Liver (tissue), 9 donors: ENCODE data around the gene TMX3. TPM values are rescaled to one million over a fixed set of nuclear protein-coding genes. Genes with fewer than 3 reads are reported as not detected.

Experiments used
- DNase-seq: peaks from one replicate; pipeline ENCODE4 v3.0.0-alpha.2; 2017; ENCODE audit warnings: low spot score
- H3K27ac ChIP-seq, 2 donors: one replicate each; pipeline ENCODE4 v1.7.0; 2013; ENCODE audit warnings: inconsistent platforms in 2 of 2, low read length in 2 of 2, control low read depth in 1 of 2, low read depth in 1 of 2, mild to moderate bottlenecking in 1 of 2
- H3K27me3 ChIP-seq, 4 donors: one replicate each; pipeline versions ENCODE4 v1.6.1 to v1.7.0; 2013; ENCODE audit warnings: low read length in 3 of 4, inconsistent platforms in 1 of 4, mild to moderate bottlenecking in 1 of 4, moderate library complexity in 1 of 4; ENCODE audit not compliant: control insufficient read depth in 4 of 4, insufficient read depth in 4 of 4
- H3K36me3 ChIP-seq, 4 donors: one replicate each; pipeline versions ENCODE4 v1.6.1 to v1.7.0; 2013; ENCODE audit warnings: low read length in 3 of 4, mild to moderate bottlenecking in 3 of 4, low read depth in 1 of 4, moderate library complexity in 1 of 4; ENCODE audit not compliant: control insufficient read depth in 4 of 4, insufficient read depth in 3 of 4
- H3K4me1 ChIP-seq, 4 donors: one replicate each; pipeline versions ENCODE4 v1.6.1 to v1.7.0; 2013; ENCODE audit warnings: low read length in 3 of 4, mild to moderate bottlenecking in 3 of 4, moderate library complexity in 1 of 4; ENCODE audit not compliant: control insufficient read depth in 4 of 4, insufficient read depth in 4 of 4
- H3K4me3 ChIP-seq, 3 donors: one replicate each; pipeline versions ENCODE4 v1.6.1 to v1.7.0; 2013; ENCODE audit warnings: low read length in 3 of 3, control low read depth in 1 of 3, low read depth in 1 of 3, mild to moderate bottlenecking in 1 of 3
- H3K9ac ChIP-seq, 2 donors: one replicate each; pipeline ENCODE4 v1.7.0; 2013; ENCODE audit warnings: low read length in 2 of 2, mild to moderate bottlenecking in 2 of 2, moderate library complexity in 2 of 2, control low read depth in 1 of 2, low read depth in 1 of 2
- H3K9me3 ChIP-seq, 4 donors: one replicate each; pipeline versions ENCODE4 v1.6.1 to v1.7.0; 2013; ENCODE audit warnings: low read length in 3 of 4; ENCODE audit not compliant: control insufficient read depth in 4 of 4
- ATF3 ChIP-seq: IDR thresholded peaks from 2 replicates; pipeline ENCODE4 v1.6.1; 2016; ENCODE audit warnings: antibody characterized with exemption
- EGR1 ChIP-seq, 2 donors: IDR thresholded peaks; 2 replicates each; pipeline ENCODE4 v1.6.1; 2016 to 2018; ENCODE audit warnings: antibody characterized with exemption in 2 of 2, low read depth in 2 of 2
- FOXA1 ChIP-seq: IDR thresholded peaks from 2 replicates; pipeline ENCODE4 v1.6.1; 2016; ENCODE audit warnings: antibody characterized with exemption
- FOXA2 ChIP-seq: IDR thresholded peaks from 2 replicates; pipeline ENCODE4 v1.6.1; 2016; ENCODE audit warnings: antibody characterized with exemption
- GABPA ChIP-seq, 2 donors: IDR thresholded peaks in 1 of 2; conservative IDR thresholded peaks in 1 of 2; 2 replicates each; pipeline ENCODE4 v1.6.1; 2016; ENCODE audit warnings: antibody characterized with exemption in 2 of 2, mild to moderate bottlenecking in 1 of 2, moderate library complexity in 1 of 2
- HNF4A ChIP-seq, 2 donors: conservative IDR thresholded peaks; 2 replicates each; pipeline ENCODE4 v1.6.1; 2016; ENCODE audit warnings: antibody characterized with exemption in 2 of 2, mild to moderate bottlenecking in 2 of 2
- JUND ChIP-seq, 2 donors: IDR thresholded peaks; 2 replicates each; pipeline ENCODE4 v1.6.1; 2016; ENCODE audit warnings: antibody characterized with exemption in 2 of 2
- MAX ChIP-seq: IDR thresholded peaks from 2 replicates; pipeline ENCODE4 v1.6.1; 2016; ENCODE audit warnings: antibody characterized with exemption
- NR2F2 ChIP-seq: IDR thresholded peaks from 2 replicates; pipeline ENCODE4 v1.6.1; 2016; ENCODE audit warnings: antibody characterized with exemption
- RAD21 ChIP-seq, 2 donors: IDR thresholded peaks; 2 replicates each; pipeline ENCODE4 v1.6.1; 2016; ENCODE audit warnings: antibody characterized with exemption in 2 of 2, mild to moderate bottlenecking in 2 of 2
- REST ChIP-seq: IDR thresholded peaks from 2 replicates; pipeline ENCODE4 v1.6.1; 2016; ENCODE audit warnings: antibody characterized with exemption, mild to moderate bottlenecking
- RXRA ChIP-seq, 2 donors: IDR thresholded peaks; 2 replicates each; pipeline ENCODE4 v1.6.1; 2017 to 2018; ENCODE audit warnings: antibody characterized with exemption in 2 of 2, mild to moderate bottlenecking in 1 of 2
- SP1 ChIP-seq: IDR thresholded peaks from 2 replicates; pipeline ENCODE4 v1.6.1; 2018; ENCODE audit warnings: antibody characterized with exemption, mild to moderate bottlenecking
- TAF1 ChIP-seq: conservative IDR thresholded peaks from 2 replicates; pipeline ENCODE4 v1.6.1; 2016; ENCODE audit warnings: antibody characterized with exemption, mild to moderate bottlenecking
- YY1 ChIP-seq: IDR thresholded peaks from 2 replicates; pipeline ENCODE4 v1.6.1; 2016; ENCODE audit warnings: antibody characterized with exemption, mild to moderate bottlenecking
- ZBTB33 ChIP-seq: IDR thresholded peaks from 2 replicates; pipeline ENCODE4 v1.6.1; 2016; ENCODE audit warnings: antibody characterized with exemption
- WGBS: extraction: QIAGEN DNeasy Blood & Tissue Kit; methylation state at CpG from one replicate; pipeline ENCODE4 v1.1.7; 2013; 5-methylcytosine and 5-hydroxymethylcytosine counted together
- polyA plus RNA-seq, 2 donors: library from polyadenylated mRNA; stranded (reverse) in 1 of 2; unstranded in 1 of 2; fragments of 200-250 nt in 1 of 2; fragments of >200 nt in 1 of 2; fragmentation: Nextera tagmentation in 1 of 2; extraction: Ambion mirVana in 1 of 2; gene quantifications; one replicate each; pipeline versions ENCODE4 v1.2.1 to v1.2.3, GENCODE V29; 2013 to 2015
- total RNA-seq, 2 donors: library from RNA; depleted of rRNA; stranded (reverse); fragments of >200 nt; gene quantifications; one replicate each; pipeline ENCODE4 v1.2.3, GENCODE V29; 2014
- donor health status: healthy.
- donor health status: healthy.
- donor health status: healthy.
- donor health status: healthy.
- donor health status: healthy.

TMX3 gene
- total and polyA plus RNA-seq, 4 donors = 9.0 to 38.6 (median 20.3) TPM

GRCh38 chr18:68699043-68699442 lies 15.9 kb downstream of the TMX3 start:
- no peak for DNase-seq
- Histone ChIP-seq H3K36me3 (peaks cover 13 to 34% (median 20%) of the 10 kb centered on the region in 4 donors), H3K27me3 (no peaks in the 10 kb centered on the region), H3K9me3 (peaks cover 0 to 4% (median 2%) of the 10 kb centered on the region in 4 donors), H3K27ac (no peak overlapping the region), H3K4me1 (no peaks in the 10 kb centered on the region), H3K9ac (no peak overlapping the region), H3K4me3 (no peak overlapping the region)
- WGBS = 100% methylated on average over 1 of the region's 1 CpG
- TF ChIP-seq TAF1 (no peak), RAD21 (IDR thresholded peaks at IDR 0.05) (no peak), HNF4A (conservative IDR thresholded peaks at IDR 0.05) (no peak), GABPA (IDR thresholded peaks at IDR 0.05 in 1 of 2, conservative IDR thresholded peaks at IDR 0.05 in 1 of 2) (no peak), JUND (IDR thresholded peaks at IDR 0.05) (no peak), NR2F2 (no peak), ZBTB33 (no peak), MAX (no peak), EGR1 (IDR thresholded peaks at IDR 0.05; ENCODE audit: low read depth in 2 of 2) (no peak), YY1 (no peak), FOXA2 (no peak), REST (no peak), RXRA (IDR thresholded peaks at IDR 0.05) (no peak)

GRCh38 chr18:68696937-68697336 lies 18.0 kb downstream of the TMX3 start:
- DNase-seq = no peak
- H3K4me1 ChIP-seq = no peaks in the 10 kb centered on the region
- no peak overlapping the region for H3K27ac ChIP-seq
- peaks cover 16 to 39% (median 26%) of the 10 kb centered on the region in 4 donors for H3K36me3 ChIP-seq
- H3K4me3 ChIP-seq = no peak overlapping the region
- TF ChIP-seq FOXA1 = no peak
- TF ChIP-seq ATF3 = no peak
- no peak for TF ChIP-seq SP1
- no peak for TF ChIP-seq TAF1
- TF ChIP-seq RAD21 (IDR thresholded peaks at IDR 0.05) = no peak
- TF ChIP-seq REST = no peak
- 98% methylated on average over 2 of the region's 2 CpGs for WGBS
- no peaks in the 10 kb centered on the region for H3K27me3 ChIP-seq
- peaks cover 0 to 7% (median 3%) of the 10 kb centered on the region in 4 donors for H3K9me3 ChIP-seq
- no peak overlapping the region for H3K9ac ChIP-seq
